Activated CD4-positive, CD25-positive, alpha-beta regulatory T cell (primary cell): ENCODE measurements around the gene RERE.

Experiments
- DNase-seq, 4 experiments: peaks; one replicate each; lab custom pipeline; 2025; lab: John Stamatoyannopoulos, UW

Gene RERE

GRCh38 chr1:8664887-8665286 is 152.6 kb downstream of the RERE start:
- no peak for DNase-seq

- no peak for DNase-seq
Observed at GRCh38 chr1:8663915-8664329, 153.5 kb downstream of the RERE start.

- no peak for DNase-seq
Observed at GRCh38 chr1:8663090-8663802, 154.2 kb downstream of the RERE start.

DNA sequence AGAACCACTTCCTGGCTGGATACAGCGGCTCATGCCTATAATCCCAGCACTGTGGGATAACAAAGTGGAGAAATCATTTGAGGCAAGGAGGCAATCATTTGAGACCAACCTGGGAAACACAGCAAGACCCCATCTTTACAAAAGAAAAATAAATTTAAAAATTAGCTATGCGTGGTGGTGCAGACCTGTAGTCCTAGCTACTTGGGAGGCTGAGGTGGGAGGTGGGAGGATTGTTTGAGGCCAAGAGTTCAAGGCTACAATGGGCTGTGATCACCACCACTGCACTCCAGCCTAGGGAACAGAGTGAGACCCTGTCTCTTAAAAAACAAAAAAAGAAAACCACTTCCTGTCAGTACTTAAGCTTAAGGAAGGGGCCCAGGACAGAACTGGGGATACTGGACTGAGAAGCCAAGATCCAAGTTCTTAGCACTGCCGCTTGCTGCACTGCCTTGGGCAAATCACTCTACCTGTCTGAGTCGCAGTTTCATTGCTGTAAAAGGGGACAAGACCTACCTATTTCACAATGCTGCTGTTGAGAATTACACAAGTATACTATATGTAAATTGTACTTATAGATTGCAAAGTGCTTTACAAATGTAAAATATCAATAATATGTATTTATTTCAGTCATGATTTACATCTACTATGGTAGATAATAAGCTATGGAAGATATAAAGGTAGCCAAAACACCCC is 154.9 kb downstream of the RERE start:
- DNase-seq = no peak

DNA sequence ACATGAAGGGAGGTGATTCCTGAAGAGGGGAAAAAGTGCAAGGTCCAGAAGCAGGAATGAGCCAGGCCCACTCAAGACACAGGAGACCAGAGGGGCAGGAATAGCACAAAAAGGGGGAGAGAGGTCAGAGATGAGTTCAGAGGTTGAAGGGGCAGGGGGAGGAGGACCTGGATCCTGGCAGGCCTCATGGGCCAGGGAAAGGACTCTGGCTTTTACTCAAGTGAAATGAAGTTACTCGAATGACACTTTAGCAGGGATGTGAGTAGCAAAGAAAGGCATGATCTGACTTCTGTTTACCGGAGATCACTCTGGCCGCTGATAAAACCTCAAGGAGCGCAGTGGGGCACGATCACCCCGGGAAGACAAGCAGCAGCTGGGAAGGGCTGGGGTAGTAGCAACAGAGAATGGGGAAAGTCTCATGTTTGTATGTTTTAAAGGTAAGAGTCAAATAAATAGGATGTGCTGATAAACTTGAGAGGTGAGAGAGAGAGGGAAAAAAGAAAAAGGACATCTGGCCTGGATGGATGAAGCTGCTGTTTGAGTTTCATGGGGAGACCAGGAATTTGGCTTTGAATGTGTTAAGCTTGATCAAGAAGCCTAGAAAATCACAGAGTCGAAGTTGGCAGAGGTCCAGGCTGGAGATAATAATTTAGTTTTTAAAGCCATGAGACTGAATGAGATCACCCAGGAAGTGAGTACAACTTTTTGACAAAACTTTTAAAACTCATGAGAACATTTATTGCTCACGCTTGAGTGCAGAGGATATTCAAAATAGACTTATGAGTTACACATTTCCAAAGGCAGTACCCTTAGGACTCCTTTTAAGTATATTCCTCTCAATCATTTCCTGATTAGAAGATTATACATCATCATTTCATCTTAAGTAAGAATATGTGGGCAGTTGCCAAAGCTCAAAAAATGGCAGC is 156.0 kb downstream of the RERE start:
- peak in 1 of 4 experiments; percentile 12 for DNase-seq

- no peak for DNase-seq
Observed at GRCh38 chr1:8660411-8660828, 157.0 kb downstream of the RERE start.

DNA sequence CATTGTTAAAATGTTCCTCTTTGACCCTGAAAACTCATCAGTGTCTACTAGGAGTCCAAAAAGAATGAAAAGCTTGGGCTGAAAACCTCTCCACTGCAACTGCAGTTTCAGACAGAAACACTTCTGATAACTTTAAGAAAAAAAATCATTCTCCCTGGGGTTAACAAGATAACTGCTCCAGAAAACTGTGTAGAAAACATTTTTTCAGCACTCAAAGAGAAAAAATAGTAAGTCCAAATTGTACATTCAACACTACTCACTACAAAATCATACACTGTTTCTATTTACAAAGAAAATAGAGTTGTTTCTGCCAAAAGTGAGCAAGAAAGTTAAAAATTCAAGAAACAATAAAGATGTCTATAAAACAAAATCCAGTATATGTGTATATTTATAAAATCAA is 157.8 kb downstream of the RERE start:
- no peak for DNase-seq

DNA sequence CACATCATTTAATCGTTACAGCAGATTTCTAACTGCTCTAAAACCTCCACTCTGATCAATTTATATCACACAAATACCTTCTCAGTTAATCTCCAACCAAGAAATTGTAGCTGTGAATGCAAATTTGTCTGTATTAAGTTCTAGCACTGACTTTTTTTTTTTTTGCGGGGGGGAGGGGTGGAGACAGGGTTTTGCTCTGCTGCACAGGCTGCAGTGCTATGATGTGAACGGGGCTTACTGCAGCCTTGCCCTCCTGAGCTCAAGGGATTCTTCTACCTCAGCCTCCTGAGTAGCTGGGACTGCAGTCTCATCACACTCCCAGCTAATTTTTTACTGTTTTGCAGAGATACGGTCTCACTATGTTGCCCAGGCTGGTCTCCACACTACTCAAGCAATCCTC is 163.6 kb downstream of the RERE start:
- DNase-seq = no peak

DNA sequence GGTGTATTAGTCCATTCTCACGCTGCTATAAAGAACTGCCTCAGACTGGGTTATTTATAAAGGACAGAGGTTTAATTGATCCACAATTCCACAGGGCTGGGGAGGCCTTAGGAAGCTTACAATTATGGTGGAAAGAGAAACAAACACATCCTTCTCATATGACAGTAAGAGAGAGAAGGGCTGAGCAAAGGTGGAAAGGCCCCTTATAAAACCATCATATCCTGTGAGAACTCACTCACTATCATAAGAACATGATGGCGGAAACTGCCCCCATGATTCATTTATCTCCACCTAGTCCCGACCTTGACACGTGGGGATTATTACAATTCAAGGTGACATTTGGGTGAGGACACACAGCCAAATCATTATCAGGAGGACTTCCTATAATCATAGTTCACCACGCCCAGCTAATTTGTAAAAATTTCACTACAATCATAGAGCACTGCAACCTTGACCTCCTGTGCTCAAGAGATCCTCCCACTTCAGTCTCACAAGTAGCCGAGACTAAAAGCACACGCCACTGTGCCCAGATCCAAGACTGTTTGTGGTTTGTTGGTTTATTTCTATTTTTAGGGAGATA is 164.9 kb downstream of the RERE start:
- DNase-seq = no peak

- no peak for DNase-seq
Observed at GRCh38 chr1:8651962-8652361, 165.5 kb downstream of the RERE start.

DNA sequence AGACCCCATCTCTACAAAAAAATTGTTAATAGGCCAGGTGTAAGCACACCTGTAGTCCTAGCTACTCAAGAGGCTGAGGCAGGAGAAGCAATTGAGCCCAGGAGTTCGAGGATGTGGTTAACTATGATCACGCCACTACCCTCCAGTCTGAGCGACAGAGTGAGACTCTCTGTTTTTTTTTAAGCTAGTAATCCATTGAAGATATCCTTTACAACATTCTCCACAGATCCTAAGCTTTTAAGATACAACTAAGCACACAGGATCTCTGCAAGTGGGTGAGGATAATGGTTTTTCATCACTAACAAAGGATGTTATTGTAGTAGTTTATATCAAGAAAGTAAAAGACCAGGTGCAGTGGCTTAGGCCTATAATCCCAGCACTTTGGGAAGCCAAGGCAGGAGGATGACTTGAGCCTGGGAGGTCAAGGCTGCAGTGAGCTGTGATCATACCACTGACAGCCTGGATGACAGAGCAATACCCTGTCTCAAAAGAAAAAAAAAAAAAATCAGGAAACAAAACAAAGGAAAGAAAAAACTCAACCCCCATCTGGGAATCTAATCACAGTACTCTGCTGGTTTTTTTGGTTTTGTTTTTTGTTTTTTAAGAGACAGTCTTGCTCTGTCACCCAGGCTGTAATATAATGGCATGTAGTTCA is 166.1 kb downstream of the RERE start:
- DNase-seq = no peak

DNA sequence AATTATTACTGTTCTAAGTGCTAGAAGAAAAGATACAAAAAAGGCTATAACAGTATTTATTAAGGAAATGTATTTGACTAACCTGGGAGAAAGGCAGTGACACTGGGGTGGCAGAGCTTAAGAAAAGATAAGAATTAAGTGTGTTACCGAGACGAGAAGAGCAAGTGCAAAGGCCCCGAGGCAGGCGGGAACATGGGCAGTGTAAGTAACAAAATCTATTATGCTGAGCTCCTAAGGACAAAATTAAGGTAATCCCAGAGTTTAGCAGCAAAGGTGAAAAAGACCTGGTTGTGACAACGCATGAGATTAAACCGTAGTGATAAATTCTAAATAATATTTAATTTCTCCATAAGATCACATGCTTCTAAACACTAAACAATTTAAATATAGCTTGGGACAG is 167.6 kb downstream of the RERE start:
- no peak for DNase-seq

DNA sequence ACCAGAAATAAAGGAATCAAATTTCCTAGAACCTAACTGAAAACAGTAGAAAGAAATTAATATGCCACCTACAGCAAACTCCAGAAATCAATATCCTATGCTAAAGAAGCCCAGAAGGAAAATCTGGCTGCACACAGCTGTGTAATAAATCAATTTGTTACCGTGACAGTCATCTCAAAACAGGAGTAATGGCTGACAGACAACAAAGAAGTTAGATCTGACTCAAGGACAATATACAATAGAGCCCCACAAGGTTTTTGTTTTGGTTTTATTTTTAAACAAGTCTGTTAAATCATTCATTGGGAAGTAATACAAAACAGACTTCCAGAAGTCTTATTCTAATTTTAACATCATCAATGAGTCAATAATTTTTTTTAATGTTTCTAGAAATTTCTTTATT is 168.4 kb downstream of the RERE start:
- no peak for DNase-seq

- no peak for DNase-seq
Observed at GRCh38 chr1:8646996-8647395, 170.4 kb downstream of the RERE start.

- DNase-seq = no peak
Observed at GRCh38 chr1:8646189-8646588, 171.3 kb downstream of the RERE start.

GRCh38 chr1:8643542-8644536 is 173.6 kb downstream of the RERE start:
- no peak for DNase-seq

DNA sequence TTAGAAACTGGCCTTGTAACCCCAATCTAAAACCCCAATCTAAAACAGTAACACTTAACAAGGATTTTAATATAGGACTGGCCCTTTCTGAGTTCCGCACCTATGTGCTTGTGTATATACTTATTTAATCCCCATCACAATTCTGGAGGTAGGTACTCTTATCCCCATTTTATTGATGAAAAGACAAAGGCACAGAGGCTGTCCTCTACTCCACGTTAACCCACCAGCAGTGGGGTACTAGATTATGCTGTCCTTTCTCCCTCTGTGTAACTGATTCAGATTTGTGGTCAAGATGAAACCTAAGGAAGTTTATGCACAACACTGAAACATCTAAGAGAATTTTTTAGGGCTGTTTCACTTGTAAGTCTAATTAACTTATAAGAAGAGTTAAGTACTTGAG is 175.3 kb downstream of the RERE start:
- DNase-seq = no peak

DNA sequence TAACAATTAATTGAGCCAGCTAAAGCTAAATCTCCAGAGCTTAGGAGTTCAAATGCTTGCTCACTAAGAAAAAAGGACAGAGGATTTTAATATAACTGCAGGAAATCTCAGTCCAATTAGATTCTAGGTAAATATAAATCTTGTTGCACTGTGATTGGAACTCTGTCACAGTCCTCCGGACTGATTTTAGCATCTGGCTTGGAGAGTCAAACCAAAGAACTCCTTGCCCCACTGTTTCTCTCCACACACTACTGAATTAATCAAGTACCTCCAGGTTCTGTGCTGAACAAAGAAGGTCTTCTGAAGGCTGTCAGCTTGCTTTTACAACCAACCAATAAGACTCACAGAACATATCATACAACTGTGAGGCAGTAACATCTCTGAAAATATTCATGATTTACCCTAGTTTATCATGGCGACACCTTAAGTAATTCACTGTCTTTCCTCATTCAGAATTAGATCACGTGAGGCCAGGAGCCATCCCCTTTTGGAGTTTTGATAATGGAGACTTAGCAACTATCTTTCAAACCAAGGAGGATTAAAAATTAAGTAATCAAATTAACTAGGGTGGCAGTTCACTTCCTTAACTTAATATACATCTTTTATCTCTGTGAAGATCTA is 176.0 kb downstream of the RERE start:
- DNase-seq = no peak

DNA sequence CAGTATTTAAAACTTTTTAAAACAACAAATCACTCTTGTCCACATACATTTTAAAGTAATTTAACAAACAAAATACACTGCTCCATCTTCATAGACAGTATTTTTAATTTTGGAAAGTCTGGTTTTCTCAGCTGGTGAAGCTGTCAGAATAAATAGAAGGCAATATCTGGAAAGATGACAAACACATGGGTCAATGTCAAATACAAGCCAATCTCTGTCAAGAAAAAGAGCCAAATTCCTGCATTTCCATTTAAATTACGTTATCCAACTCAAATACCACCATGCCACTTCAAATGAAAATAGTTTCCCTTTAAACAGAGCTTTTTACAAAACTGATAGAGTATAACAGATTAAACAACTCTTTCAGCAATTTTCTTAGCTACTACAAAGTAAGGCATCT is 176.5 kb downstream of the RERE start:
- no peak for DNase-seq

DNA sequence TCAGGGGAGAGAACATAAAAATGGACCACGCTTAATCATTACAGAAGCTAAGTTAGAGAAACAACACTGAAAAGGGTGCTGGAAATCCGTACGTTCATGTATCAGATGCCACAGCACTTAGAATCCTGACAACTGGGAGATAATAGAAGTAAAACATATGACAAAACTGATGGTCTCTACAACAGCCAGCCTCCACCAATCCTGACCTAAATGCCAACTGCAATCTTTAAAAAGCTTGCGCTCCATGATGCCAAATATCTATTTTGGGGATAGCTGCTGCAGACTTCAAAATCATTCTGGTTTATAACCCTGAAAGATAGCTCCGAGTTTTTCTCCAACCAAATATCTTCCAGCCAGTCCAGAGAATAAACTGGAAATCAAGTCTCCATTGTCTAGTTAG is 178.3 kb downstream of the RERE start:
- no peak for DNase-seq
